NB4 (cell line): ENCODE measurements around the gene DUSP23.

Experiments used
- DNase-seq: peaks from one replicate; pipeline ENCODE4 v3.0.0; 2010; ENCODE audit warnings: low read depth
- H3K4me3 ChIP-seq: one replicate; pipeline ENCODE4 v1.5.1; 2011; ENCODE audit warnings: mild to moderate bottlenecking, low read depth, low read length, moderate library complexity
- CTCF ChIP-seq: IDR thresholded peaks from one replicate; pipeline ENCODE4 v1.5.1; 2012; ENCODE audit warnings: low read depth, low read length
- MAX ChIP-seq: IDR thresholded peaks from 2 replicates; pipeline ENCODE4 v1.6.1; 2011; ENCODE audit warnings: low read depth, low read length
- MYC ChIP-seq: IDR thresholded peaks from 2 replicates; pipeline ENCODE4 v1.6.1; 2011; ENCODE audit warnings: low read depth, low read length
- POLR2A ChIP-seq: IDR thresholded peaks from 2 replicates; pipeline ENCODE4 v1.6.1; 2011; ENCODE audit warnings: mild to moderate bottlenecking; ENCODE audit not compliant: insufficient read length; ENCODE audit errors: extremely low read depth

Gene DUSP23

GRCh38 chr1:159815926-159816325, 35.2 kb downstream of the DUSP23 start:
- no peak for DNase-seq
- no peak for TF ChIP-seq MYC
- no peak for TF ChIP-seq POLR2A
- TF ChIP-seq CTCF, result no peak
- no peak for TF ChIP-seq MAX

GRCh38 chr1:159817276-159818041, 36.7 kb downstream of the DUSP23 start:
- TF ChIP-seq MYC (no peak), MAX (no peak), POLR2A (no peak), CTCF (no peak)
- no peak overlapping the region for H3K4me3 ChIP-seq
- DNase-seq, result no peak

More at GRCh38 chr1:159815926-159816325, 35.2 kb downstream of the DUSP23 start:
- H3K4me3 ChIP-seq, result no peak overlapping the region

- no peak overlapping the region for H3K4me3 ChIP-seq
- peak; percentile 42 for DNase-seq
- peak; percentile 43 for TF ChIP-seq CTCF
- TF ChIP-seq MAX, result no peak
Observed at GRCh38 chr1:159821171-159821867, 40.6 kb downstream of the DUSP23 start.

GRCh38 chr1:159823406-159823805, 42.6 kb downstream of the DUSP23 start:
- no peak for TF ChIP-seq MYC
- no peak for TF ChIP-seq CTCF
- no peak for TF ChIP-seq MAX
- no peak for TF ChIP-seq POLR2A
- no peak overlapping the region for H3K4me3 ChIP-seq
- DNase-seq, result no peak

GRCh38 chr1:159825564-159825963, 44.8 kb downstream of the DUSP23 start:
- TF ChIP-seq MAX (no peak), MYC (no peak), POLR2A (no peak), CTCF (no peak)
- DNase-seq, result no peak
- H3K4me3 ChIP-seq, result no peak overlapping the region
